K562 (cell line): Measurements from ENCODE around the gene UNC13C. TPM values are rescaled to one million over a fixed set of nuclear protein-coding genes. Genes with fewer than 3 reads are reported as not detected.

Source experiments
- ATAC-seq: fragments of 200-7000 bp; cut with Tn5 transposase; 3 replicates; pipeline ENCODE4 v1.9.1; 2020; ENCODE audit warnings: moderate library complexity
- BruUV-seq: library from RNA; stranded (reverse); fragments of 400-500 nt; replicated peaks from 2 replicates; lab custom pipeline; 2021; lab: Mats Ljungman, UMichigan
- CTCF ChIA-PET: fragments of 300-600 bp; formaldehyde crosslinking; extraction: SDS; loops from one replicate; lab custom pipeline; 2021; ENCODE audit warnings: low intra/inter-chr PET ratio; lab: Yijun Ruan, JAX
- POLR2A ChIA-PET: fragments of 300-600, 350-650 bp; sonication (Branson Sonifier 250); formaldehyde crosslinking; extraction: SDS; loops from one replicate; lab custom pipeline; 2021; ENCODE audit warnings: antibody characterized with exemption, inconsistent platforms; lab: Yijun Ruan, JAX
- DNase-seq, 4 experiments: peaks; one replicate each; pipeline versions ENCODE4 v3.0.0 to v3.0.0-alpha.2; 2011 to 2018; ENCODE audit warnings: low spot score in 3 of 4, mixed read lengths in 3 of 4; ENCODE audit errors: extremely low read depth in 1 of 4
- FAIRE-seq: peaks from 2 replicates; lab custom pipeline; 2011; peaks lifted over from hg19 to GRCh38; lab: Jason Lieb, UNC
- H2AFZ ChIP-seq: 2 replicates; pipeline ENCODE4 v1.6.0; 2011; ENCODE audit warnings: low read depth, low read length, control low read depth, inconsistent platforms
- H3K27ac ChIP-seq: fragments of 200-600 bp; 3 replicates; pipeline ENCODE4 v1.8.0; 2011; ENCODE audit warnings: low read depth, mild to moderate bottlenecking, control low read depth, inconsistent platforms, low read length, moderate library complexity, mixed read lengths; ENCODE audit errors: extremely low read depth
- H3K27me3 ChIP-seq, 2 experiments: fragments of 300-600 bp in 1 of 2; 2 replicates in 1 of 2; 3 replicates in 1 of 2; pipeline versions ENCODE4 v1.6.0 to v1.8.0; 2011; ENCODE audit warnings: inconsistent platforms in 2 of 2, low read length in 2 of 2, mild to moderate bottlenecking in 1 of 2, mixed read lengths in 1 of 2, moderate library complexity in 1 of 2; ENCODE audit not compliant: control insufficient read depth in 2 of 2, insufficient read depth in 2 of 2
- H3K36me3 ChIP-seq: fragments of 300-600 bp; 3 replicates; pipeline ENCODE4 v1.8.0; 2011; ENCODE audit warnings: mild to moderate bottlenecking, low read length, inconsistent platforms; ENCODE audit not compliant: control insufficient read depth, insufficient read depth
- H3K4me1 ChIP-seq, 2 experiments: fragments of 200-600 bp in 1 of 2; replicated peaks in 1 of 2; 2 replicates in 1 of 2; 3 replicates in 1 of 2; pipeline versions ENCODE4 v1.5.1 to v1.8.0; 2011; ENCODE audit warnings: inconsistent platforms in 2 of 2, low read length in 2 of 2, mild to moderate bottlenecking in 1 of 2, mixed read lengths in 1 of 2, moderate library complexity in 1 of 2; ENCODE audit not compliant: control insufficient read depth in 2 of 2, insufficient read depth in 2 of 2
- H3K4me2 ChIP-seq: 2 replicates; pipeline ENCODE4 v1.6.1; 2011; ENCODE audit warnings: low read length, control low read depth, inconsistent platforms, mixed read lengths; ENCODE audit not compliant: insufficient read depth
- H3K4me3 ChIP-seq: fragments of 200-600 bp; sonication (generic), shearing (Covaris generic); 2 replicates; pipeline ENCODE4 v1.5.1; 2016; ENCODE audit warnings: control low read depth, inconsistent platforms
- H3K79me2 ChIP-seq: fragments of 200-600 bp; 3 replicates; pipeline ENCODE4 v1.8.0; 2011; ENCODE audit warnings: low read length, inconsistent platforms; ENCODE audit not compliant: control insufficient read depth, insufficient read depth
- H3K9ac ChIP-seq, 2 experiments: 2 replicates each; pipeline versions ENCODE4 v1.6.0 to v1.6.1; 2011; ENCODE audit warnings: low read depth in 2 of 2, low read length in 2 of 2, control low read depth in 1 of 2, inconsistent platforms in 1 of 2, mild to moderate bottlenecking in 1 of 2, mixed read lengths in 1 of 2; ENCODE audit not compliant: insufficient read depth in 1 of 2
- H3K9me1 ChIP-seq: one replicate; pipeline ENCODE4 v1.6.0; 2011; ENCODE audit warnings: inconsistent platforms, mild to moderate bottlenecking, low read length, moderate library complexity; ENCODE audit not compliant: control insufficient read depth, insufficient read depth
- H3K9me3 ChIP-seq: replicated peaks from 2 replicates; pipeline ENCODE4 v1.5.1; 2011; ENCODE audit warnings: low read depth, low read length, inconsistent platforms; ENCODE audit not compliant: control insufficient read depth, insufficient read depth
- H4K20me1 ChIP-seq: replicated peaks from 2 replicates; pipeline ENCODE4 v1.6.1; 2011; ENCODE audit warnings: low read length, inconsistent platforms, mixed read lengths; ENCODE audit not compliant: control insufficient read depth, insufficient read depth
- ARID1B ChIP-seq: fragments of 450-650 bp; IDR thresholded peaks from 2 replicates; pipeline ENCODE4 v1.6.1; 2016; ENCODE audit warnings: antibody characterized with exemption, mild to moderate bottlenecking, inconsistent platforms
- CBX1 ChIP-seq: sonication (generic); IDR thresholded peaks from 2 replicates; pipeline ENCODE4 v1.6.1; 2016; ENCODE audit warnings: antibody characterized with exemption, low read depth, mild to moderate bottlenecking
- ELF1 ChIP-seq: fragments of 200-800 bp; sonication (Bioruptor generic); IDR thresholded peaks from 2 replicates; pipeline ENCODE4 v1.6.1; 2016; ENCODE audit warnings: missing genetic modification characterization, missing compliant biosample characterization
- EWSR1 ChIP-seq: fragments of 450-650 bp; IDR thresholded peaks from 2 replicates; pipeline ENCODE4 v1.6.1; 2018; ENCODE audit warnings: borderline replicate concordance, mild to moderate bottlenecking, low read depth, moderate library complexity; ENCODE audit not compliant: partially characterized antibody
- NR0B1 ChIP-seq: fragments of 450-650 bp; IDR thresholded peaks from one replicate; pipeline ENCODE4 v1.6.1; 2018; ENCODE audit warnings: mild to moderate bottlenecking, moderate library complexity; ENCODE audit not compliant: partially characterized antibody
- POU5F1 ChIP-seq: fragments of 150-350 bp; IDR thresholded peaks from 2 replicates; pipeline ENCODE4 v1.6.1; 2014; ENCODE audit warnings: borderline replicate concordance, low read length, low read depth, mild to moderate bottlenecking; ENCODE audit not compliant: partially characterized antibody
- SIRT6 ChIP-seq: IDR thresholded peaks from one replicate; pipeline ENCODE4 v1.6.1; 2012; ENCODE audit warnings: low read depth, mild to moderate bottlenecking, control low read depth, inconsistent platforms, low read length, moderate library complexity
- SNAPC5 ChIP-seq: fragments of 250-450 bp; sonication (Bioruptor Pico); IDR thresholded peaks from 2 replicates; pipeline ENCODE4 v1.8.0; 2021; ENCODE audit warnings: moderate library complexity, mild to moderate bottlenecking, inconsistent platforms
- TFAM ChIP-seq: fragments of 250-450 bp; sonication (Bioruptor Pico); conservative IDR thresholded peaks from 2 replicates; pipeline ENCODE4 v1.5.0; 2021; ENCODE audit warnings: mild to moderate bottlenecking, moderate library complexity
- WGBS: fragments of 100-300 bp; shearing (Covaris generic); methylation state at CpG from one replicate; pipeline ENCODE4 v1.1.6; 2016; ENCODE audit warnings: low coverage, mixed read lengths; ENCODE audit not compliant: insufficient coverage; ENCODE audit errors: missing lambda C conversion rate; 5-methylcytosine and 5-hydroxymethylcytosine counted together
- in situ Hi-C: fragments of 300-500 bp; cut with MboI; formaldehyde crosslinking; loops from 4 replicates; pipeline ENCODE4 v1.15.0; 2018; ENCODE audit warnings: inconsistent platforms, mixed read lengths
- intact Hi-C: fragments of 100-400 bp; cut with micrococcal nuclease; formaldehyde crosslinking; loops from 2 replicates; pipeline ENCODE4 v1.14.2; 2022
- polyA plus RNA-seq, 8 experiments: library from polyadenylated mRNA; depleted of rRNA in 4 of 8; stranded (reverse) in 5 of 8; unstranded in 3 of 8; fragments of >200 nt; fragmentation: Nextera tagmentation in 2 of 8; fragmentation: Illumina TruSeq in 1 of 8; extraction: Ambion mirVana in 2 of 8; extraction: Trizol in 1 of 8; gene quantifications; 2 replicates each; pipeline versions ENCODE4 v1.2.1 to v1.2.3, GENCODE V29; 2011 to 2014; ENCODE audit warnings: inconsistent platforms in 1 of 8, missing spikeins in 1 of 8
- total RNA-seq, 7 experiments: library from RNA; depleted of rRNA in 6 of 7; stranded (reverse); fragments of >200 nt in 6 of 7; fragmentation: Illumina TruSeq in 2 of 7; extraction: Trizol in 2 of 7; gene quantifications; 2 replicates each; pipeline versions ENCODE4 v1.2.1 to v1.2.3, GENCODE V29; 2011 to 2021; ENCODE audit warnings: low replicate concordance in 1 of 7

The UNC13C gene
- total and polyA plus RNA-seq, 9 of the 15 experiments (the other 6 are each of a cell fraction or from before 2014, with no cell fraction given), result not detected

DNA sequence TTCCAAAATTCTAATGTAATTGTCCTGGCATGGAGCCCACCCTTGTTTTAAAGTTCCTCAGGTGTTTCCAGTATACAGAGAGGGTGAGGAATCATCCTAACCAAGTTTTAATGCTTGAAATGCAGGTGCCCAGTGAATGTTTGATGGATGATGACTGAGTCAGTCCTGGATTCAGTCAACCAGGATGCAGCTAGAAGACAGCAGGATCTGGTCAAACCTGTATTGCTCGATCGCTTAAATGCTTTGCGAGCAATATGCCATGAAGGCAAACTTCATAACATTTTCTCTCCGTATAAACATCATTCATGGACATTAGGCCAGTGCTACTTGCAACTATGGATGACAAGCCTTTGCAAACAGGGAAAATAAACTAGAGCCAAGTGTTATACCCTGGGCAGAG lies 627.3 kb downstream of the UNC13C start:
- intact Hi-C loops, result no loop called here
- Histone ChIP-seq H3K27ac (no peak overlapping the region), H3K4me2 (no peak overlapping the region), H4K20me1 (no peaks in the 10 kb centered on the region), H3K4me3 (no peak overlapping the region), H2AFZ (no peak overlapping the region), H3K4me1 (no peaks in the 10 kb centered on the region)
- WGBS, result 0% methylated on average over 4 of the region's 4 CpGs
- BruUV-seq, result no TSS peak
- DNase-seq, result no peak
- CTCF ChIA-PET, result no interaction called here
- no peak for TF ChIP-seq SIRT6
- TF ChIP-seq ELF1 (tag), result no peak
- no peak for TF ChIP-seq ARID1B
- TF ChIP-seq EWSR1, result no peak
- TF ChIP-seq NR0B1, result no peak
- TF ChIP-seq POU5F1, result no peak
- no peak for TF ChIP-seq TFAM (CRISPR knock-in tag)
- no peak for TF ChIP-seq SNAPC5 (CRISPR knock-in tag)
- TF ChIP-seq CBX1, result no peak
- TF ChIP-seq, all 486 proteins: peak for 0
- no peak for FAIRE-seq
- POLR2A ChIA-PET, result no interaction called here
- H3K9me3 ChIP-seq, result no peaks in the 10 kb centered on the region
- in situ Hi-C loops, result no loop called here
- no peaks in the 10 kb centered on the region for H3K9me1 ChIP-seq
- H3K36me3 ChIP-seq, result no peaks in the 10 kb centered on the region
- H3K79me2 ChIP-seq, result no peaks in the 10 kb centered on the region
- H3K27me3 ChIP-seq, result no peaks in the 10 kb centered on the region
- H3K9ac ChIP-seq, result no peak overlapping the region
- ATAC-seq, result no peak
